GM13977 (cell line): ENCODE results near the gene ACO1.

Source experiments
- DNase-seq: peaks from one replicate; pipeline ENCODE4 v3.0.0; 2012; ENCODE audit warnings: low spot score
- in situ Hi-C: fragments of 300-500 bp; cut with MboI; formaldehyde crosslinking; loops from one replicate; pipeline ENCODE4 v1.12.0; 2022; ENCODE audit warnings: low sequenced_read_pairs, low pct_unique_long_range_greater_than_20kb, mixed read lengths, inconsistent platforms; ENCODE audit not compliant: unreplicated experiment
- TF ChIP-seq, protein P1 (sequence below): IDR thresholded peaks from 2 replicates; pipeline ENCODE4 v1.5.1; 2012; ENCODE audit warnings: mild to moderate bottlenecking, control low read depth; ENCODE audit not compliant: insufficient read depth; ENCODE audit errors: extremely low read depth, missing control alignments

Gene ACO1

DNA sequence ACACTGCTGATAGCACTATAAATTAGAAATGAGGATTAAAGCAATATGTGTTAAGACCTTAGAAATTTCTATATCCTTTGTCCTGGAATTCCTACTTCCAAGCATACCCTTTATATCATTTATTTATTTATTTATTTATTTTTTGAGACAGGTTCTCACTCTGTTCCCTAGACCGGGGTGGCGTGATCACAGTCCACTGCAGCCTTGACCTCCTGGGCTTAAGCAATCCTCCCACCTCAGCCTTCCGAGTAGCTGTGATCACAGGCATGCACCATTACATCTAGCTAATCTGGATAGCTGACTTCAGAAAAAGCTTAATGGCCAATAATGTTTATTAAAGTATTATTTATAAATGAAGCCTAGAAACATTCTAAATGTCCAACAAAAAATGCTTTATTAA, 27.3 kb downstream of the ACO1 start:
- DNase-seq, result no peak
- TF ChIP-seq, protein P1, sequence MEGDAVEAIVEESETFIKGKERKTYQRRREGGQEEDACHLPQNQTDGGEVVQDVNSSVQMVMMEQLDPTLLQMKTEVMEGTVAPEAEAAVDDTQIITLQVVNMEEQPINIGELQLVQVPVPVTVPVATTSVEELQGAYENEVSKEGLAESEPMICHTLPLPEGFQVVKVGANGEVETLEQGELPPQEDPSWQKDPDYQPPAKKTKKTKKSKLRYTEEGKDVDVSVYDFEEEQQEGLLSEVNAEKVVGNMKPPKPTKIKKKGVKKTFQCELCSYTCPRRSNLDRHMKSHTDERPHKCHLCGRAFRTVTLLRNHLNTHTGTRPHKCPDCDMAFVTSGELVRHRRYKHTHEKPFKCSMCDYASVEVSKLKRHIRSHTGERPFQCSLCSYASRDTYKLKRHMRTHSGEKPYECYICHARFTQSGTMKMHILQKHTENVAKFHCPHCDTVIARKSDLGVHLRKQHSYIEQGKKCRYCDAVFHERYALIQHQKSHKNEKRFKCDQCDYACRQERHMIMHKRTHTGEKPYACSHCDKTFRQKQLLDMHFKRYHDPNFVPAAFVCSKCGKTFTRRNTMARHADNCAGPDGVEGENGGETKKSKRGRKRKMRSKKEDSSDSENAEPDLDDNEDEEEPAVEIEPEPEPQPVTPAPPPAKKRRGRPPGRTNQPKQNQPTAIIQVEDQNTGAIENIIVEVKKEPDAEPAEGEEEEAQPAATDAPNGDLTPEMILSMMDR, result no peak
- in situ Hi-C loops, result no loop called here

DNA sequence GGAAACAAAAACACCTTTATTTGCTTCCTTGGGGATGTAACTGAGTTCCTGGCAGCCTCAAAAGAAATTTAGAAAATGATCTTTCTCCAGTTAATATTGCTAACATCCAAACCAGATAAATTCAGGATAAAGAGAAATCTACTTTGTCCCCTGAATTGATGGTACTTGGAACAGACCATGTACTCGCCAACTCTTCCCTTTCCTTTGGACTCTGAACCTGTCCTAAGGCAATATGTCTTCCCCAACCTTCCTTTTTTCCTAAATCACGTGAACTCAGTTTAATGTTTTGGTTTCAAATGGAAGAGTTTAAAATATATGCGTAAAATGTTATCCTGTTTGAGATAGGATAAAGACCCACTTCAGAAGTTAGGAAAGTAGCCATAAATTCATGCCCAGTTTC, 28.0 kb downstream of the ACO1 start:
- in situ Hi-C loops, result no loop called here
- no peak for DNase-seq
- TF ChIP-seq, protein P1, result no peak

DNA sequence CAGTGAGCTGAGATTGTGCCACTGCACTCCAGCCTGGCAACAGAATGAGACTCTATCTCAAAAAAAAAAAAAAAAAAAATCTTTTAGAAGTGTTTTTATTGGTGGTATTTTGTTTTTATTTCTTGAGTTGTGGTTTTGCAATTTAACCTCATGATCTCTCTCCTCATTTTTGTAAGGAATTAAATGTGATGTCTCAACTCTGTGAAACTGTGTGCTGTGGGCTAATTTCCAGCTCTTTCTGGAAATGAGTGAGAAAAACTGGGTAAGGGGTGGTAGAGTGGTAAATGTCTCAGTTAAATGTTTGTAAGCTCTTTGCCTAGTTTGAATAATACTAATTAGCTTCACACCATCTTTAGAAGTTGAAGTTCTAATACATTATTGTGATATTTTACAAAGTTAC, 29.0 kb downstream of the ACO1 start:
- in situ Hi-C loops, result no loop called here
- TF ChIP-seq, protein P1, result no peak
- no peak for DNase-seq

DNA sequence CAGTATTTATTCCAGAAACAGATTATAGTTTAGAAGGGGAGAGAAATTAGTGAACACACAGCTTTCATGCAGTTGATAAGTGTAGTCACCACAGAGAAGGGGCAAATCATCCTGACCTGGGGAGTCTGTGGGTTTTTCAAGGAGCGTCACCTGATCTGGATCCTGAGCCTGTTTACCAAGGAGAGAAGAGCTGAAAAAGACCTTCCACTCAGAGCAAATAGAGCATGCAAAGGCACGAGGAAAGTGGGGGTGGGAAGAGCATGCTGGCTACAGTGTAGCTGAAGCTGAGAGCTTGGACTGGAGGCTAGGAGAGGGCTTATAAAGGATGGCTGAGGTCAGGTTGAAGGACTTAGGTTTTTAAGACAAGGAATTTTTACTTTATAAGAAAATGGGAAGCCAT, 30.4 kb downstream of the ACO1 start:
- TF ChIP-seq, protein P1, result no peak
- in situ Hi-C loops, result no loop called here
- no peak for DNase-seq

DNA sequence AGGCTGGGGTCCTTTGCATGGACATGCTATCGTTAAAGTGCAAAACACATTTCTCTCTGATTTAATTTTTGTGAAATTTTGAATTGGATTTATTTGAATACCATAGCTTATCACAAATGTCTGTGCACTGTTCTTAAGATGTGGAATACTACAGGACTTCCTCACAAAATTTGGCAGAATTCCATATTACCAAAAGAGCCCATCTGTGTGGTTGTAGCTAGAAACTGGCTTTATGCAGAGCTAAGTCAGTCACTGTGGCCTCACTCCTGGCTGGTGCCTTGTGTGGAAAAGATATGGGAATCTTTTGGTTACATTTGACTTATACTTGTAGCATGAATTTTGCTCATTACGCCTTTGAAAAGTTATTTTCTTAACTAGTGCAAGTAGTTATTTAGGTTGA, 35.5 kb downstream of the ACO1 start:
- in situ Hi-C loops, result no loop called here
- DNase-seq, result no peak
- TF ChIP-seq, protein P1, result no peak

DNA sequence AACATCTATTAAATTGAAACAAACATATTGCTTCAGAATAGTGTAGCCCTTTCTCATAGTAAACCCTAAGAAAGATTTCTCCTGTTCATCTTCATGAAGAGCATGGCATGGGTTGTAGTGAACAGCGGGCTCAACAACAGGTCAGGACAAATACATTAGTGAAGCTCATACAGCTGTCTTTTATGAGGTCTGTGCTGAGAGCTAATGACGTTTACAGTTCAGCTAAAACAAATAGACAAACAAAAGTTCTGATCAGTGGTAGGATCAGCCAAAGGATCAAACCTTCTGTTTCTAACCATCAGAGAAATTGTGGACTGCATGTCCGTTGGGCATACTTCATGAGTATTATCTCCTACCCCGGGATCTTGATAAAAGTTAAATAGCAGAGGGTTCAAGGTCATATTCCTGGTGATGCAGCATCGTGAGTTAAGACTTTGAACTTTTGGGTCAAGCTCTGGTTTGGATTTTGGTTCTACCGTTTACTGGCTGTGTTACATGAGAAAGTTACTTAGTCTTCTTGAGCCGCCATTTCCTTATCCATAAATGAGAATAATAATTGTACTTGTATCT, 37.9 kb downstream of the ACO1 start:
- DNase-seq, result no peak
- TF ChIP-seq, protein P1, result no peak
- in situ Hi-C loops, result no loop called here

DNA sequence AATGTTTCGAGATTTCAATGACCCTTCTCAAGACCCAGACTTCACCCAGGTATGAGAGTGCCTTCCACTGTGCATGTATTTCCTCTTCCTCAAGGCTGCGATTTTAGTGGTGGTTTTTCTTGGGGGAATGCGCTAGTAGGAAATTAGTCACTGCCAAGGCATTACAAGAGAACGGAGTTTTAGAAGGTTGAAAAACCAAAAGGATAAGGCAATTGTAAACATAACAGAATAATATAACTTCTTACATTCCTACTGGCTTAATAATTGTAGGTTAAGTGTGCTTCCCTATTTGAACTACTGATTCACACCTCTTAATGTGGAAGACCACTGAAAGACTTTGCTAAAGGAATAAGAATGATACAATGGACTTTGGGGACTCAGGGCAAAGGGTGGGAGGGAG, 38.9 kb downstream of the ACO1 start:
- in situ Hi-C loops, result no loop called here
- TF ChIP-seq, protein P1, result no peak
- DNase-seq, result no peak
